Measurements from ENCODE around the gene ZNF33A.
"Not testable (repeated sequence)": the region's sequence is repeated elsewhere in the genome, so short reads cannot be mapped to it uniquely, and the experiment has no call there.

ZNF33A gene

GRCh38 chr10:38043516-38043915, 33.0 kb downstream of the ZNF33A start:
- DNase-seq (ENCODE audit: low spot score) = no peak
- TF ChIP-seq CTCF (IDR thresholded peaks at IDR 0.05) = no peak
- Histone ChIP-seq H3K4me3 (no peak overlapping the region), H3K27ac (no peak overlapping the region)

- no peak for DNase-seq (ENCODE audit: low spot score)
- H3K4me3 ChIP-seq = no peak overlapping the region
- H3K27ac ChIP-seq = no peak overlapping the region
- TF ChIP-seq CTCF (IDR thresholded peaks at IDR 0.05) = no peak
Measured at GRCh38 chr10:38045129-38045528, 34.7 kb downstream of the ZNF33A start.

- TF ChIP-seq CTCF (IDR thresholded peaks at IDR 0.05) = no peak
- no peak for DNase-seq (ENCODE audit: low spot score)
- H3K4me3 ChIP-seq = no peak overlapping the region
- H3K27ac ChIP-seq = no peak overlapping the region
Measured at GRCh38 chr10:38047666-38048065, 37.2 kb downstream of the ZNF33A start.

- TF ChIP-seq CTCF (IDR thresholded peaks at IDR 0.05) = no peak
- Histone ChIP-seq H3K27ac (no peak overlapping the region), H3K4me3 (no peak overlapping the region)
- no peak for DNase-seq (ENCODE audit: low spot score)
Measured at GRCh38 chr10:38050212-38050611, 39.7 kb downstream of the ZNF33A start.

GRCh38 chr10:38054361-38054797, 43.9 kb downstream of the ZNF33A start:
- H3K4me3 ChIP-seq = no peak overlapping the region
- no peak for TF ChIP-seq CTCF (IDR thresholded peaks at IDR 0.05)
- no peak for DNase-seq (ENCODE audit: low spot score)
- no peak overlapping the region for H3K27ac ChIP-seq

DNA sequence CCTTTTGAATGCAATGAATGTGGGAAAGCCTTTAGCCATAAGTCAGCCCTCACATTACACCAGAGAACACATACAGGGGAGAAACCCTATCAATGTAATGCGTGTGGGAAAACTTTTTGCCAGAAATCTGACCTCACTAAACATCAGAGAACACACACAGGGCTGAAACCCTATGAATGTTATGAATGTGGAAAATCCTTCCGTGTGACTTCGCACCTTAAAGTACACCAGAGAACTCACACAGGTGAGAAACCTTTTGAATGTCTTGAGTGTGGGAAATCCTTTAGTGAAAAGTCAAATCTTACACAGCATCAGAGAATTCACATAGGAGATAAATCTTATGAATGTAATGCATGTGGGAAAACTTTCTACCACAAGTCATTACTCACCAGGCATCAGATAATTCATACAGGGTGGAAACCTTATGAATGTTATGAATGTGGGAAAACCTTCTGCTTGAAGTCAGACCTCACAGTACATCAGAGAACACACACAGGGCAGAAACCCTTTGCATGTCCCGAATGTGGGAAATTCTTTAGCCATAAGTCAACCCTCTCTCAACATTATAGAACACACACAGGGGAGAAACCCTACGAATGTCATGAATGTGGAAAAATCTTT, 44.9 kb downstream of the ZNF33A start:
- not testable (repeated sequence) for DNase-seq (ENCODE audit: low spot score); H3K27ac ChIP-seq
- peak overlapping the region; percentile 20 for H3K4me3 ChIP-seq

GRCh38 chr10:38069663-38070062, 59.2 kb downstream of the ZNF33A start:
- not testable (repeated sequence) for DNase-seq (ENCODE audit: low spot score); H3K27ac ChIP-seq; H3K4me3 ChIP-seq

DNA sequence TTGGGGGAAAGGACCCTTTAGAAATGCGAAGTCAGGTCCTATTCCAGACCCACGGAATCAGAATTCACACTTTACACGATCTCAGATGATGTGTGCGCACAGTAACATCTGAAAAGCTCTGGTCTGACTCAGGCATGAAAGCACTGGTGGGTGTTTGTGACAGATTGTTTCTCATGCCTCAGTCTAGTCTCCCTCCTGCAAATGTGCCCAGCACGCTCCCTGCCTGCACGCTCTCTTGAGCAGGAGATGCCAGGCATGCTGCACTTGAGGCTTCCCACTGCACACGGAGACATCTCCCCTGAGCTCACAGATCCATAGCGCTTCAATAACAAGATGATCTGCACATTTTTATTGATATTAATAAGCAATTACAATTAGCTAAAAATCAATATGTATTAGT, 60.0 kb downstream of the ZNF33A start:
- DNase-seq (ENCODE audit: low spot score) = no peak
- no peak overlapping the region for H3K27ac ChIP-seq
- H3K4me3 ChIP-seq = no peak overlapping the region
- TF ChIP-seq CTCF (IDR thresholded peaks at IDR 0.05) = no peak

Measured in coronary artery (tissue), 2 donors.